AG09309 (cell line): ENCODE data around the gene HOXB13.

ENCODE experiments used
- DNase-seq: peaks from one replicate; pipeline ENCODE4 v3.0.0-alpha.2; 2010; ENCODE audit warnings: low read depth
- H3K4me3 ChIP-seq: 2 replicates; pipeline ENCODE4 v1.5.1; 2011; ENCODE audit warnings: mild to moderate bottlenecking, low read depth, low read length, moderate library complexity; ENCODE audit not compliant: control insufficient read depth
- CTCF ChIP-seq: IDR thresholded peaks from 2 replicates; pipeline ENCODE4 v1.5.1; 2011; ENCODE audit warnings: mild to moderate bottlenecking, low read depth, low read length, inconsistent platforms; ENCODE audit not compliant: insufficient read depth, control insufficient read depth; ENCODE audit errors: missing control alignments

HOXB13 gene

GRCh38 chr17:48753794-48754499, 25.4 kb upstream of the HOXB13 start:
- no peak for TF ChIP-seq CTCF
- no peak overlapping the region for H3K4me3 ChIP-seq
- DNase-seq = no peak

GRCh38 chr17:48752399-48753288, 24.1 kb upstream of the HOXB13 start:
- no peak for TF ChIP-seq CTCF

GRCh38 chr17:48751733-48752398, 23.3 kb upstream of the HOXB13 start:
- TF ChIP-seq CTCF = no peak
- no peak for DNase-seq
- no peak overlapping the region for H3K4me3 ChIP-seq

More at GRCh38 chr17:48752399-48753288, 24.1 kb upstream of the HOXB13 start:
- H3K4me3 ChIP-seq = no peak overlapping the region
- no peak for DNase-seq

- DNase-seq = no peak
- TF ChIP-seq CTCF = no peak
- no peak overlapping the region for H3K4me3 ChIP-seq
Measured at GRCh38 chr17:48751172-48751571, 22.6 kb upstream of the HOXB13 start.

GRCh38 chr17:48749621-48750553, 21.3 kb upstream of the HOXB13 start:
- no peak overlapping the region for H3K4me3 ChIP-seq
- no peak for TF ChIP-seq CTCF
- no peak for DNase-seq
